H1 (cell line): ENCODE data around the gene CEP78. TPM values are rescaled to one million over a fixed set of nuclear protein-coding genes. Genes with fewer than 3 reads are reported as not detected.

Experiments
- CTCF ChIA-PET: fragments of 300-600 bp; sonication (Branson Sonifier 250); formaldehyde crosslinking; loops from one replicate; lab custom pipeline; 2021; ENCODE audit not compliant: partially characterized antibody; lab: Charles Lee
- POLR2A ChIA-PET: fragments of 300-600 bp; sonication (Branson Sonifier 250); formaldehyde crosslinking; loops from one replicate; lab custom pipeline; 2021; ENCODE audit warnings: inconsistent platforms; ENCODE audit not compliant: partially characterized antibody; lab: Charles Lee
- DNase-seq, 2 experiments: peaks; one replicate each; pipeline versions ENCODE4 v3.0.0 to v3.0.0-alpha.2; 2010 to 2022; ENCODE audit warnings: low spot score in 2 of 2, low read depth in 1 of 2, mixed read lengths in 1 of 2
- FAIRE-seq: peaks from 2 replicates; lab custom pipeline; 2011; peaks lifted over from hg19 to GRCh38; lab: Jason Lieb, UNC
- H2AFZ ChIP-seq: 2 replicates; pipeline ENCODE4 v1.8.1; 2012; ENCODE audit warnings: low read length, inconsistent platforms
- H2AK5ac ChIP-seq: 2 replicates; pipeline ENCODE4 v1.6.1; 2013; ENCODE audit warnings: low read depth, low read length
- H2BK120ac ChIP-seq: replicated peaks from 2 replicates; pipeline ENCODE3; 2013; ENCODE audit warnings: low read depth, low read length, inconsistent platforms
- H2BK12ac ChIP-seq: 2 replicates; pipeline ENCODE4 v1.6.1; 2013; ENCODE audit warnings: low read depth, low read length
- H2BK15ac ChIP-seq: 2 replicates; pipeline ENCODE4 v1.6.1; 2013; ENCODE audit warnings: low read length
- H2BK20ac ChIP-seq: 2 replicates; pipeline ENCODE4 v1.6.1; 2013; ENCODE audit warnings: low read length
- H2BK5ac ChIP-seq: 2 replicates; pipeline ENCODE4 v1.6.1; 2013; ENCODE audit warnings: low read depth, low read length
- H3K14ac ChIP-seq: 2 replicates; pipeline ENCODE4 v1.6.1; 2013; ENCODE audit warnings: inconsistent platforms; ENCODE audit not compliant: insufficient read length
- H3K18ac ChIP-seq: 2 replicates; pipeline ENCODE4 v1.6.1; 2013; ENCODE audit warnings: low read length; ENCODE audit errors: extremely low read depth
- H3K23ac ChIP-seq: 2 replicates; pipeline ENCODE4 v1.6.1; 2013; ENCODE audit warnings: inconsistent platforms; ENCODE audit not compliant: insufficient read length
- H3K23me2 ChIP-seq: 2 replicates; pipeline ENCODE4 v1.6.1; 2013; ENCODE audit warnings: low read depth, low read length
- H3K27ac ChIP-seq: 2 replicates; pipeline ENCODE4 v1.6.1; 2011; ENCODE audit warnings: low read depth, low read length, inconsistent platforms
- H3K27me3 ChIP-seq, 4 experiments: replicated peaks in 1 of 4; 1 replicate in 1 of 4; 2 replicates in 3 of 4; pipeline versions ENCODE4 v1.6.1 to v1.8.1; 2011 to 2013; ENCODE audit warnings: low read length in 3 of 4, mild to moderate bottlenecking in 3 of 4, inconsistent platforms in 2 of 4, mixed read lengths in 2 of 4, moderate library complexity in 1 of 4; ENCODE audit not compliant: control insufficient read depth in 3 of 4, insufficient read depth in 3 of 4; ENCODE audit errors: extremely low read depth in 1 of 4
- H3K36me3 ChIP-seq, 4 experiments: 2 replicates each; pipeline versions ENCODE4 v1.6.1 to v1.8.1; 2011 to 2013; ENCODE audit warnings: mild to moderate bottlenecking in 4 of 4, low read length in 3 of 4, moderate library complexity in 2 of 4, control low read depth in 1 of 4, inconsistent platforms in 1 of 4; ENCODE audit not compliant: insufficient read depth in 4 of 4, control insufficient read depth in 2 of 4
- H3K4ac ChIP-seq: replicated peaks from 2 replicates; pipeline ENCODE3; 2013; ENCODE audit warnings: low read length, low read depth, mixed read lengths, inconsistent platforms; ENCODE audit not compliant: insufficient read length
- H3K4me1 ChIP-seq, 4 experiments: replicated peaks in 1 of 4; 1 replicate in 1 of 4; 2 replicates in 3 of 4; pipeline versions ENCODE4 v1.6.1 to v1.8.1; 2011 to 2013; ENCODE audit warnings: low read length in 3 of 4, inconsistent platforms in 2 of 4, mixed read lengths in 1 of 4; ENCODE audit not compliant: insufficient read depth in 4 of 4, control insufficient read depth in 3 of 4
- H3K4me2 ChIP-seq, 2 experiments: 2 replicates each; pipeline versions ENCODE4 v1.6.1 to v1.8.1; 2011 to 2013; ENCODE audit warnings: low read depth in 2 of 2, low read length in 2 of 2, control low read depth in 1 of 2, inconsistent platforms in 1 of 2, mild to moderate bottlenecking in 1 of 2; ENCODE audit not compliant: insufficient read depth in 1 of 2
- H3K4me3 ChIP-seq, 4 experiments: fragments of 200-600, 300-600 bp in 1 of 4; sonication (generic), shearing (Covaris generic), sonication (Bioruptor Twin) in 1 of 4; 2 replicates each; pipeline versions ENCODE4 v1.5.1 to v1.8.1; 2011 to 2016; ENCODE audit warnings: low read length in 4 of 4, low read depth in 3 of 4, control low read depth in 2 of 4, inconsistent platforms in 2 of 4, mild to moderate bottlenecking in 2 of 4, mixed read lengths in 1 of 4, moderate library complexity in 1 of 4; ENCODE audit not compliant: insufficient read depth in 2 of 4; ENCODE audit errors: extremely low read depth in 1 of 4
- H3K56ac ChIP-seq: replicated peaks from 2 replicates; pipeline ENCODE3; 2013; ENCODE audit warnings: low read depth, mild to moderate bottlenecking, mixed read lengths, low read length, inconsistent platforms; ENCODE audit not compliant: insufficient read length
- H3K79me1 ChIP-seq: 2 replicates; pipeline ENCODE4 v1.6.1; 2013; ENCODE audit warnings: low read depth, low read length, control low read depth
- H3K79me2 ChIP-seq, 2 experiments: 2 replicates each; pipeline versions ENCODE4 v1.6.1 to v1.8.1; 2012 to 2013; ENCODE audit warnings: low read length in 2 of 2, mild to moderate bottlenecking in 2 of 2, inconsistent platforms in 1 of 2; ENCODE audit not compliant: insufficient read depth in 2 of 2, control insufficient read depth in 1 of 2
- H3K9ac ChIP-seq, 4 experiments: replicated peaks in 1 of 4; 1 replicate in 1 of 4; 2 replicates in 3 of 4; pipeline versions ENCODE4 v1.6.1 to v1.8.1; 2011 to 2013; ENCODE audit warnings: low read depth in 3 of 4, low read length in 3 of 4, control low read depth in 2 of 4, mild to moderate bottlenecking in 2 of 4, moderate library complexity in 2 of 4, inconsistent platforms in 1 of 4; ENCODE audit errors: extremely low read depth in 1 of 4
- H3K9me3 ChIP-seq, 2 experiments: 2 replicates each; pipeline versions ENCODE4 v1.6.1 to v1.8.1; 2012 to 2013; ENCODE audit warnings: mild to moderate bottlenecking in 2 of 2, moderate library complexity in 2 of 2, control low read depth in 1 of 2, inconsistent platforms in 1 of 2, low read depth in 1 of 2, low read length in 1 of 2, mixed read lengths in 1 of 2; ENCODE audit not compliant: insufficient read depth in 2 of 2
- H4K20me1 ChIP-seq, 2 experiments: replicated peaks in 1 of 2; 2 replicates each; pipeline versions ENCODE3 to v1.8.1; 2011 to 2013; ENCODE audit warnings: inconsistent platforms in 2 of 2, low read length in 2 of 2, mild to moderate bottlenecking in 1 of 2; ENCODE audit not compliant: insufficient read depth in 2 of 2, control insufficient read depth in 1 of 2
- H4K5ac ChIP-seq: 2 replicates; pipeline ENCODE4 v1.6.1; 2013; ENCODE audit warnings: low read length, low read depth, mixed read lengths, inconsistent platforms; ENCODE audit not compliant: insufficient read length
- H4K8ac ChIP-seq: 2 replicates; pipeline ENCODE4 v1.8.0; 2013; ENCODE audit warnings: mild to moderate bottlenecking, moderate library complexity, low read length, inconsistent platforms; ENCODE audit not compliant: insufficient read depth; ENCODE audit errors: extremely low read depth
- H4K91ac ChIP-seq: replicated peaks from 2 replicates; pipeline ENCODE3; 2013; ENCODE audit warnings: low read length, mixed read lengths, inconsistent platforms; ENCODE audit not compliant: insufficient read length
- BACH1 ChIP-seq: IDR thresholded peaks from 2 replicates; pipeline ENCODE4 v1.6.1; 2012; ENCODE audit warnings: low read length, improper control_type of control experiment
- BCL11A ChIP-seq, 2 experiments: IDR thresholded peaks; one replicate each; pipeline ENCODE4 v1.6.1; 2011; ENCODE audit warnings: low read depth in 2 of 2, low read length in 2 of 2, mild to moderate bottlenecking in 2 of 2
- CBX5 ChIP-seq: fragments of 300-800, 300-1000 bp; sonication (generic); IDR thresholded peaks from 2 replicates; pipeline ENCODE4 v1.7.1; 2016; ENCODE audit warnings: antibody characterized with exemption, low read length, low read depth
- CTBP2 ChIP-seq: IDR thresholded peaks from 2 replicates; pipeline ENCODE4 v1.7.0; 2011; ENCODE audit warnings: borderline replicate concordance, mild to moderate bottlenecking, moderate library complexity, mixed read lengths, low read length; ENCODE audit not compliant: insufficient read depth, insufficient read length
- FOSL1 ChIP-seq: IDR thresholded peaks from 2 replicates; pipeline ENCODE4 v1.6.1; 2011; ENCODE audit warnings: mild to moderate bottlenecking, low read depth, low read length, moderate library complexity; ENCODE audit not compliant: insufficient read depth
- JUN ChIP-seq: IDR thresholded peaks from 2 replicates; pipeline ENCODE4 v1.6.1; 2011; ENCODE audit warnings: low read depth, mild to moderate bottlenecking, improper control_type of control experiment, low read length
- PHF8 ChIP-seq: fragments of 200-600 bp; sonication (generic); conservative IDR thresholded peaks from 2 replicates; pipeline ENCODE4 v1.7.1; 2012; ENCODE audit warnings: low read depth, mild to moderate bottlenecking, inconsistent platforms, low read length, moderate library complexity
- POU5F1 ChIP-seq: IDR thresholded peaks from 2 replicates; pipeline ENCODE4 v1.6.1; 2011; ENCODE audit warnings: low read depth, mild to moderate bottlenecking, low read length, moderate library complexity
- SIX5 ChIP-seq: IDR thresholded peaks from 2 replicates; pipeline ENCODE4 v1.6.1; 2011; ENCODE audit warnings: mild to moderate bottlenecking, low read depth, low read length
- SP4 ChIP-seq: IDR thresholded peaks from 2 replicates; pipeline ENCODE4 v1.6.1; 2012; ENCODE audit warnings: low read length, inconsistent platforms
- SRF ChIP-seq: IDR thresholded peaks from 2 replicates; pipeline ENCODE4 v1.6.1; 2011; ENCODE audit warnings: mild to moderate bottlenecking, low read depth, low read length, moderate library complexity
- USF2 ChIP-seq: IDR thresholded peaks from 2 replicates; pipeline ENCODE4 v1.6.1; 2011; ENCODE audit warnings: low read length, improper control_type of control experiment
- polyA plus RNA-seq, 7 experiments: library from polyadenylated mRNA; depleted of rRNA in 3 of 7; stranded (reverse) in 5 of 7; unstranded in 2 of 7; fragments of >200 nt in 5 of 7; fragments of 200-250 nt in 2 of 7; gene quantifications; 1 replicate in 5 of 7; 2 replicates in 1 of 7; 4 replicates in 1 of 7; pipeline versions ENCODE4 v1.2.1 to v1.2.3, GENCODE V29; 2011 to 2013; ENCODE audit warnings: missing spikeins in 2 of 7, mixed read lengths in 2 of 7
- total RNA-seq: library from RNA; stranded (reverse); fragmentation: NEBNext Ultra II Directional; extraction: Animal tissue kit (Norgen Biotek cat#: 25700); gene quantifications from 2 replicates; pipeline ENCODE4 v1.2.1, GENCODE V29; 2021

The CEP78 gene
- total and polyA plus RNA-seq, 2 of the 8 experiments (the other 6 are each of a cell fraction or from before 2014, with no cell fraction given), result 10.3 to 40.9 TPM

GRCh38 chr9:78269784-78270183 lies 33.9 kb downstream of the CEP78 start:
- no peak overlapping the region for H2AFZ ChIP-seq
- H2BK12ac ChIP-seq, result no peak overlapping the region
- H3K4me1 ChIP-seq, result no peaks in the 10 kb centered on the region
- no peak overlapping the region for H2BK15ac ChIP-seq
- no peak overlapping the region for H3K4me2 ChIP-seq
- no peak overlapping the region for H2BK5ac ChIP-seq
- no peak overlapping the region for H2BK120ac ChIP-seq
- no peak overlapping the region for H3K18ac ChIP-seq
- TF ChIP-seq POU5F1 (no peak), SRF (no peak), PHF8 (no peak), CBX5 (no peak), BCL11A (IDR thresholded peaks at IDR 0.05; ENCODE audit: low read depth in 2 of 2, low read length in 2 of 2) (no peak), SIX5 (no peak), FOSL1 (no peak), BACH1 (no peak), SP4 (no peak), USF2 (no peak), CTBP2 (no peak), JUN (no peak)
- no peak for FAIRE-seq
- no peak overlapping the region for H3K23ac ChIP-seq
- H3K36me3 ChIP-seq, result peaks cover 11 to 42% (median 29%) of the 10 kb centered on the region in 4 experiments
- H3K4me3 ChIP-seq, result no peak overlapping the region
- H3K4ac ChIP-seq, result no peak overlapping the region
- no peaks in the 10 kb centered on the region for H3K79me1 ChIP-seq
- no peak overlapping the region for H3K27ac ChIP-seq
- H3K9ac ChIP-seq, result no peak overlapping the region
- H3K56ac ChIP-seq, result no peak overlapping the region
- H3K79me2 ChIP-seq, result no peaks in the 10 kb centered on the region
- H4K8ac ChIP-seq, result no peak overlapping the region
- no peak overlapping the region for H3K14ac ChIP-seq
- DNase-seq, result no peak
- POLR2A ChIA-PET, result interaction anchor here (19.2 kb wide), 1 partner anchor 33 kb away, joined by 522 read pairs; the partner anchor contains the start of gene PSAT1
- no peaks in the 10 kb centered on the region for H3K27me3 ChIP-seq
- H2BK20ac ChIP-seq, result no peak overlapping the region
- no peaks in the 10 kb centered on the region for H3K23me2 ChIP-seq
- no peaks in the 10 kb centered on the region for H3K9me3 ChIP-seq
- H4K5ac ChIP-seq, result no peak overlapping the region
- no peak overlapping the region for H2AK5ac ChIP-seq
- CTCF ChIA-PET, result no interaction called here
- no peak overlapping the region for H4K91ac ChIP-seq
- H4K20me1 ChIP-seq, result peaks cover 0 to 2% of the 10 kb centered on the region in 2 experiments
